Skeletal muscle satellite cell (primary cell): ENCODE results near the gene LRCH1.

Experiments
- H3K27me3 ChIP-seq: 2 replicates; pipeline ENCODE4 v1.7.0; 2013; ENCODE audit warnings: low read length; ENCODE audit not compliant: control insufficient read depth, insufficient read depth
- H3K36me3 ChIP-seq: 2 replicates; pipeline ENCODE4 v1.7.0; 2013; ENCODE audit warnings: mild to moderate bottlenecking, control low read depth, low read length; ENCODE audit not compliant: insufficient read depth
- H3K4me1 ChIP-seq: 2 replicates; pipeline ENCODE4 v1.7.0; 2013; ENCODE audit warnings: low read length; ENCODE audit not compliant: control insufficient read depth, insufficient read depth
- H3K4me2 ChIP-seq: 2 replicates; pipeline ENCODE4 v1.7.0; 2013; ENCODE audit warnings: mild to moderate bottlenecking, low read length
- H3K4me3 ChIP-seq: 2 replicates; pipeline ENCODE4 v1.7.0; 2013; ENCODE audit warnings: low read length
- H3K9ac ChIP-seq: 2 replicates; pipeline ENCODE4 v1.7.0; 2013; ENCODE audit warnings: mild to moderate bottlenecking, low read depth, low read length, moderate library complexity
- H3K9me3 ChIP-seq: replicated peaks from 2 replicates; pipeline ENCODE4 v1.7.0; 2013; ENCODE audit warnings: mild to moderate bottlenecking, control low read depth, low read length

The LRCH1 gene

GRCh38 chr13:46580362-46580839 is 27.4 kb downstream of the LRCH1 start:
- Histone ChIP-seq H3K4me3 (no peak overlapping the region), H3K4me2 (no peak overlapping the region), H3K9me3 (no peaks in the 10 kb centered on the region), H3K36me3 (no peaks in the 10 kb centered on the region), H3K9ac (no peak overlapping the region), H3K27me3 (no peaks in the 10 kb centered on the region), H3K4me1 (peaks cover 24% of the 10 kb centered on the region)

- no peak overlapping the region for H3K4me3 ChIP-seq
- no peak overlapping the region for H3K4me2 ChIP-seq
- H3K4me1 ChIP-seq = peaks cover 22% of the 10 kb centered on the region
- H3K9me3 ChIP-seq = no peaks in the 10 kb centered on the region
- H3K27me3 ChIP-seq = no peaks in the 10 kb centered on the region
- no peak overlapping the region for H3K9ac ChIP-seq
- H3K36me3 ChIP-seq = no peaks in the 10 kb centered on the region
These were observed 29.2 kb downstream of the LRCH1 start for GRCh38 chr13:46582190-46582589.

GRCh38 chr13:46586751-46587514 is 34.0 kb downstream of the LRCH1 start:
- no peak overlapping the region for H3K4me3 ChIP-seq
- no peaks in the 10 kb centered on the region for H3K27me3 ChIP-seq
- H3K4me1 ChIP-seq = peaks cover 23% of the 10 kb centered on the region
- H3K9me3 ChIP-seq = no peaks in the 10 kb centered on the region
- H3K4me2 ChIP-seq = no peak overlapping the region
- no peaks in the 10 kb centered on the region for H3K36me3 ChIP-seq
- no peak overlapping the region for H3K9ac ChIP-seq

- H3K4me1 ChIP-seq = peaks cover 23% of the 10 kb centered on the region
- no peak overlapping the region for H3K9ac ChIP-seq
- peak overlapping the region; percentile 40 for H3K4me2 ChIP-seq
These were observed 34.9 kb downstream of the LRCH1 start for GRCh38 chr13:46587807-46588418.

GRCh38 chr13:46592385-46592784 is 39.4 kb downstream of the LRCH1 start:
- no peaks in the 10 kb centered on the region for H3K36me3 ChIP-seq
- no peaks in the 10 kb centered on the region for H3K9me3 ChIP-seq
- no peaks in the 10 kb centered on the region for H3K27me3 ChIP-seq
- H3K4me3 ChIP-seq = no peak overlapping the region
- no peak overlapping the region for H3K9ac ChIP-seq
- no peak overlapping the region for H3K4me2 ChIP-seq
- peaks cover 22% of the 10 kb centered on the region for H3K4me1 ChIP-seq

More at GRCh38 chr13:46587807-46588418, 34.9 kb downstream of the LRCH1 start:
- H3K9me3 ChIP-seq = no peaks in the 10 kb centered on the region
- no peak overlapping the region for H3K4me3 ChIP-seq
- no peaks in the 10 kb centered on the region for H3K27me3 ChIP-seq
- H3K36me3 ChIP-seq = no peaks in the 10 kb centered on the region

- Histone ChIP-seq H3K4me3 (no peak overlapping the region), H3K9me3 (no peaks in the 10 kb centered on the region), H3K36me3 (no peaks in the 10 kb centered on the region), H3K27me3 (no peaks in the 10 kb centered on the region), H3K4me1 (peaks cover 12% of the 10 kb centered on the region), H3K9ac (no peak overlapping the region), H3K4me2 (no peak overlapping the region)
These were observed 40.4 kb downstream of the LRCH1 start for GRCh38 chr13:46593398-46593797.

- H3K36me3 ChIP-seq = no peaks in the 10 kb centered on the region
- H3K27me3 ChIP-seq = no peaks in the 10 kb centered on the region
- H3K4me1 ChIP-seq = peaks cover 11% of the 10 kb centered on the region
- no peak overlapping the region for H3K4me2 ChIP-seq
- H3K9me3 ChIP-seq = no peaks in the 10 kb centered on the region
- H3K4me3 ChIP-seq = no peak overlapping the region
- H3K9ac ChIP-seq = no peak overlapping the region
These were observed 41.6 kb downstream of the LRCH1 start for GRCh38 chr13:46594374-46595078.

- Histone ChIP-seq H3K4me3 (no peak overlapping the region), H3K36me3 (no peaks in the 10 kb centered on the region), H3K9me3 (no peaks in the 10 kb centered on the region), H3K4me2 (no peak overlapping the region), H3K4me1 (peaks cover 15% of the 10 kb centered on the region), H3K27me3 (no peaks in the 10 kb centered on the region), H3K9ac (no peak overlapping the region)
These were observed 42.3 kb downstream of the LRCH1 start for GRCh38 chr13:46595136-46595884.

GRCh38 chr13:46595885-46596275 is 42.9 kb downstream of the LRCH1 start:
- H3K9ac ChIP-seq = no peak overlapping the region
- no peaks in the 10 kb centered on the region for H3K27me3 ChIP-seq
- H3K4me3 ChIP-seq = no peak overlapping the region
- H3K4me2 ChIP-seq = no peak overlapping the region
- H3K4me1 ChIP-seq = peaks cover 20% of the 10 kb centered on the region
- no peaks in the 10 kb centered on the region for H3K9me3 ChIP-seq
- no peaks in the 10 kb centered on the region for H3K36me3 ChIP-seq

- no peak overlapping the region for H3K9ac ChIP-seq
- no peaks in the 10 kb centered on the region for H3K27me3 ChIP-seq
- H3K4me2 ChIP-seq = no peak overlapping the region
- H3K4me3 ChIP-seq = no peak overlapping the region
- H3K36me3 ChIP-seq = no peaks in the 10 kb centered on the region
- H3K9me3 ChIP-seq = no peaks in the 10 kb centered on the region
- peaks cover 21% of the 10 kb centered on the region for H3K4me1 ChIP-seq
These were observed 43.5 kb downstream of the LRCH1 start for GRCh38 chr13:46596466-46596865.
